Kidney (tissue), 14 donors: ENCODE measurements around the gene TRAF3. TPM values are rescaled to one million over a fixed set of nuclear protein-coding genes. Genes with fewer than 3 reads are reported as not detected.
"Not testable (repeated sequence)": the region's sequence is repeated elsewhere in the genome, so short reads cannot be mapped to it uniquely, and the experiment has no call there.

ENCODE experiments used
- DNase-seq, 5 donors: peaks; one replicate each; pipeline ENCODE4 v3.0.0-alpha.2; 2013 to 2020
- FAIRE-seq: peaks from 2 replicates; lab custom pipeline; 2012; peaks lifted over from hg19 to GRCh38; lab: Jason Lieb, UNC
- H3K27ac ChIP-seq, 2 donors: one replicate each; pipeline ENCODE4 v1.7.0; 2013; ENCODE audit warnings: low read depth in 2 of 2, low read length in 2 of 2, inconsistent platforms in 1 of 2
- H3K27me3 ChIP-seq: one replicate; pipeline ENCODE4 v1.7.1; 2013; ENCODE audit warnings: low read length, inconsistent platforms; ENCODE audit not compliant: control insufficient read depth, insufficient read depth
- H3K36me3 ChIP-seq, 3 donors: one replicate each; pipeline versions ENCODE4 v1.7.0 to v1.7.1; 2013; ENCODE audit warnings: low read length in 3 of 3, control low read depth in 1 of 3, inconsistent platforms in 1 of 3; ENCODE audit not compliant: insufficient read depth in 3 of 3, control insufficient read depth in 2 of 3
- H3K4me1 ChIP-seq, 3 donors: one replicate each; pipeline versions ENCODE4 v1.7.0 to v1.7.1; 2013; ENCODE audit warnings: low read length in 3 of 3, inconsistent platforms in 1 of 3, low read depth in 1 of 3; ENCODE audit not compliant: control insufficient read depth in 2 of 3, insufficient read depth in 2 of 3
- H3K4me3 ChIP-seq, 3 donors: one replicate each; pipeline versions ENCODE4 v1.7.0 to v1.8.1; 2013; ENCODE audit warnings: low read length in 3 of 3, control low read depth in 1 of 3, inconsistent platforms in 1 of 3
- H3K9ac ChIP-seq, 3 donors: one replicate each; pipeline versions ENCODE4 v1.7.0 to v1.7.1; 2013; ENCODE audit warnings: low read length in 3 of 3, control low read depth in 1 of 3, inconsistent platforms in 1 of 3
- H3K9me3 ChIP-seq, 3 donors: one replicate each; pipeline versions ENCODE4 v1.7.0 to v1.7.1; 2013; ENCODE audit warnings: low read length in 3 of 3, control low read depth in 1 of 3, inconsistent platforms in 1 of 3; ENCODE audit not compliant: control insufficient read depth in 2 of 3, insufficient read depth in 1 of 3
- intact Hi-C: fragments of 100-400 bp; cut with DNase I; formaldehyde crosslinking; loops from one replicate; pipeline ENCODE4 v1.11.1; 2022
- polyA plus RNA-seq: library from polyadenylated mRNA; stranded (reverse); fragments of 350-450 nt; fragmentation: Illumina TruSeq; extraction: RNeasy Lipid Tissue Mini Kit (QIAGEN cat#74804); gene quantifications from one replicate; pipeline ENCODE4 v1.2.3, GENCODE V29; 2014; ENCODE audit warnings: low read depth, low replicate concordance; ENCODE audit not compliant: insufficient read depth
- total RNA-seq: library from RNA; stranded (reverse); fragmentation: NEBNext Ultra II Directional; extraction: Animal tissue kit (Norgen Biotek cat#: 25700); gene quantifications from one replicate; pipeline ENCODE4 v1.2.1, GENCODE V29; 2021
- TF ChIP-seq, protein P1 (sequence below): IDR thresholded peaks from 3 replicates; pipeline ENCODE4 v1.5.1; 2012; ENCODE audit warnings: mild to moderate bottlenecking, moderate library complexity, borderline replicate concordance; ENCODE audit not compliant: insufficient read depth; ENCODE audit errors: extremely low read depth
- donor health status: control.
- donor health status: control.
- donor health status: control.
- donor health status: control.
- donor health status: control.
- donor health status: DM: yes; HTN: yes; CAD: no.
- donor health status: Normal renal cell carcinoma (clear cell type).

Gene TRAF3
- total and polyA plus RNA-seq, 2 donors from 2014 or later: 5.2 to 35.4 TPM

DNA sequence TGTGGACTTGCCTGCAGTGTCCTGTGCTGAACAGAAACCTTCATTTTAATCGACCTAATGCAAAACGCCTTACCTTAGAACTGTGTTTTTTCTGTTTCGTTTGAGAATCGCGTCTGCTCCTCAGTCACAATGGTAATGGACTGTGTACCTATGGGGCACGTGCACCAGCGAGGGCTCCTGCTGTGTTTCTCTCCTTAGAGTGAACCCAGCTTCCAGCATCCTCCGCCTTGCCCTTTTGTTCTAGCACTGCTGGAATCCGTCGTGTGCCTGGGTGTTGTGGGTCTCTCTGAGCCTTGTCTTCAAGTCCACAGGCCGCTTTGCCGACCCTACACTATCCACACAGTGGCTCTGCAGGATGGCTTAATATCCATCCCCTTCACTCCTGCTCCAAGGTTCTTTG, 148.9 kb downstream of the TRAF3 start:
- Histone ChIP-seq H3K36me3 (no peaks in the 10 kb centered on the region), H3K4me3 (no peak overlapping the region), H3K9me3 (no peaks in the 10 kb centered on the region), H3K27ac (no peak overlapping the region), H3K4me1 (peaks cover 0 to 20% (median 0%) of the 10 kb centered on the region in 3 donors), H3K9ac (no peak overlapping the region), H3K27me3 (peaks cover 23% of the 10 kb centered on the region)
- FAIRE-seq: no peak
- intact Hi-C loops: no loop called here
- DNase-seq: peak in 1 of 5 donors; percentile 47
- TF ChIP-seq, protein P1, sequence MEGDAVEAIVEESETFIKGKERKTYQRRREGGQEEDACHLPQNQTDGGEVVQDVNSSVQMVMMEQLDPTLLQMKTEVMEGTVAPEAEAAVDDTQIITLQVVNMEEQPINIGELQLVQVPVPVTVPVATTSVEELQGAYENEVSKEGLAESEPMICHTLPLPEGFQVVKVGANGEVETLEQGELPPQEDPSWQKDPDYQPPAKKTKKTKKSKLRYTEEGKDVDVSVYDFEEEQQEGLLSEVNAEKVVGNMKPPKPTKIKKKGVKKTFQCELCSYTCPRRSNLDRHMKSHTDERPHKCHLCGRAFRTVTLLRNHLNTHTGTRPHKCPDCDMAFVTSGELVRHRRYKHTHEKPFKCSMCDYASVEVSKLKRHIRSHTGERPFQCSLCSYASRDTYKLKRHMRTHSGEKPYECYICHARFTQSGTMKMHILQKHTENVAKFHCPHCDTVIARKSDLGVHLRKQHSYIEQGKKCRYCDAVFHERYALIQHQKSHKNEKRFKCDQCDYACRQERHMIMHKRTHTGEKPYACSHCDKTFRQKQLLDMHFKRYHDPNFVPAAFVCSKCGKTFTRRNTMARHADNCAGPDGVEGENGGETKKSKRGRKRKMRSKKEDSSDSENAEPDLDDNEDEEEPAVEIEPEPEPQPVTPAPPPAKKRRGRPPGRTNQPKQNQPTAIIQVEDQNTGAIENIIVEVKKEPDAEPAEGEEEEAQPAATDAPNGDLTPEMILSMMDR: no peak

DNA sequence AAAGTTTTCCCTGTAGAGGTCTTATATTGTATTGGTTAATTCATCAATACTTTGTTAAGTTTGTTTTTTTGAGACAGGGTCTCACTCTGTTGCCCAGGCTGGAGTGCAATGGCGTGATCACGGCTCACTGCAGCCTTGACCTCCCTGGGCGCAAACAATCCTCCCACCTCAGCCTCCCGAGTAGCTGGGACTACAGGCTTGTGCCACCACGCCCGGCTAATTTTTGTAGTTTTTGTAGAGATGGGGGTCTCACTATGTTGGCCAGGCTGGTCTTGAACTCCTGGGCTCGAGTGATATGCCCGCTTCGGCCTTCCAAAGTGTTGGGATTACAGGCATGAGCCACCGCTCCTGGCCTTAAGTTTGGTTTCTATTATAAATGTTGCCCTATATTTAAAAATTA, 149.6 kb downstream of the TRAF3 start:
- H3K36me3 ChIP-seq, H3K9ac ChIP-seq, intact Hi-C loops, DNase-seq, H3K4me3 ChIP-seq, H3K9me3 ChIP-seq, H3K27ac ChIP-seq, FAIRE-seq: not testable (repeated sequence)
- Histone ChIP-seq H3K27me3 (peaks cover 23% of the 10 kb centered on the region), H3K4me1 (peaks cover 0 to 21% (median 0%) of the 10 kb centered on the region in 3 donors)

DNA sequence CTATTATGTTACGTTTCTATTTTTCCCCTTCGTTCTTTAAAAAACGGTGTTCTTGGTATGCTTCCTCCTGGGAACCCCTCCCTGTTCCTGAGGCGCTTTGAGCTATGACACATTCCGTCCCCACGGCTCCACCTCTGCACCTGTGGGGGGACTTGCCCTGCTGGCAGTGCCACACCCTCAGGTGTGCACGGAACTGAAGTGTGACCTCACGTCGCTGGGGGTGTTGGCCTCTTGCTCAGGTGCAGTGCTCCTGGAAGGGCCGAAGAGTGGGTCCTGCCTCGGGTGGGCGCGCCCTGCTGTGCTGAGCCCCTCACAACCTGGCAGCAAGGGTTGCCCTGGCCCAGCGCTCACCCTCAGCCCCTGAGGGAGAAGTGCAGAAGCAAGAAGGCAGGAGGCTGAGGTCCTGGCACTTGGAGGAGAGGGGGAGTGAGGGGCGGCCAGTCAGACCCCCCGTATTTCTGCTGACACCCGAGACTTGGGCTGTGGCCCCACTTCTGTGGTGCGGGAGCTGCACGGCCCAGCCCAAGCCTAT, 150.2 kb downstream of the TRAF3 start:
- peak overlapping the region in 1 of 2 donors; percentile 43 for H3K27ac ChIP-seq
- intact Hi-C loops: no loop called here
- no peak for FAIRE-seq

DNA sequence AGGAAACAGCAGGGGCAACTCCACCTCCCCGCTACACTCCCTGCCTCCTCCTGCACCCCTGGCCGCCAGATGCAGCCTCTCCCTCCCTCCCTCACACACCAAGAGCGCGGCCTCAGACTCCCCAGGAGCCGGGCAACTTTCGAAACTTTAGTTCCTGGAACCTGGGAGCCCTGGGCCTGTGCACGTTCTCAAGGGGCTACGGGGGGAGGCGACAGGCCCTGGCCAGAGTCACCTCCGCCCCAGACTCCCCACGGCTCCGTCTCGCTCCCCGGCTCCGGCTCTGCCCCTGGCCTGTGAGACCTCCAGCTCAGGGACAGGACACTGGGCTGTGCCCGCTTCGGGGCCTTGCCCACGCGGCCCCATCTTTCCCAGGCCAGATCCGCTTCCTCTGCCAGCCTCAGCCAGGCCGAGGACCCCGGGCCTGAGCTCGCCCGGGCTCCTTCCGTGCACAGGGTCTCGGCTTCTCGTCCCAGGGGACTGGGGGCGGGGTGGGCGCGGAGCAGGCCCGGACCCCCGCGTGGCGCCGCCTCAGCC, 150.7 kb downstream of the TRAF3 start:
- intact Hi-C loops: no loop called here
- peak in 4 of 5 donors; percentile 28 to 56 (median 45) for DNase-seq

More for the DNA sequence above, 150.2 kb downstream of the TRAF3 start:
- no peak overlapping the region for H3K9ac ChIP-seq
- peaks cover 0 to 3% (median 0%) of the 10 kb centered on the region in 3 donors for H3K36me3 ChIP-seq
- TF ChIP-seq, protein P1: no peak
- no peaks in the 10 kb centered on the region for H3K9me3 ChIP-seq
- peaks cover 0 to 16% (median 0%) of the 10 kb centered on the region in 3 donors for H3K4me1 ChIP-seq
- no peak overlapping the region for H3K4me3 ChIP-seq
- H3K27me3 ChIP-seq: peaks cover 21% of the 10 kb centered on the region
- peak in 2 of 5 donors; percentile 70 to 91 for DNase-seq

More for the DNA sequence above, 150.7 kb downstream of the TRAF3 start:
- Histone ChIP-seq H3K4me3 (peak overlapping the region in 1 of 3 donors; percentile 39), H3K27ac (peak overlapping the region in 1 of 2 donors; percentile 43), H3K36me3 (peaks cover 0 to 3% (median under 1%) of the 10 kb centered on the region in 3 donors), H3K9ac (no peak overlapping the region), H3K4me1 (peaks cover 0 to 14% (median 0%) of the 10 kb centered on the region in 3 donors), H3K27me3 (peaks cover 21% of the 10 kb centered on the region), H3K9me3 (no peaks in the 10 kb centered on the region)
- TF ChIP-seq, protein P1: no peak
- no peak for FAIRE-seq
